K562 (cell line): ENCODE data around the gene NT5C1A. TPM values are rescaled to one million over a fixed set of nuclear protein-coding genes. Genes with fewer than 3 reads are reported as not detected.
A peak's percentile ranks its signal among the peaks of the same experiment; 100 is the strongest.

ENCODE experiments used
- ATAC-seq: fragments of 200-7000 bp; cut with Tn5 transposase; 3 replicates; pipeline ENCODE4 v1.9.1; 2020; ENCODE audit warnings: moderate library complexity
- BruUV-seq: library from RNA; stranded (reverse); fragments of 400-500 nt; replicated peaks from 2 replicates; lab custom pipeline; 2021; lab: Mats Ljungman, UMichigan
- CTCF ChIA-PET: fragments of 300-600 bp; formaldehyde crosslinking; extraction: SDS; loops from one replicate; lab custom pipeline; 2021; ENCODE audit warnings: low intra/inter-chr PET ratio; lab: Yijun Ruan, JAX
- POLR2A ChIA-PET: fragments of 300-600, 350-650 bp; sonication (Branson Sonifier 250); formaldehyde crosslinking; extraction: SDS; loops from one replicate; lab custom pipeline; 2021; ENCODE audit warnings: antibody characterized with exemption, inconsistent platforms; lab: Yijun Ruan, JAX
- DNase-seq, 4 experiments: peaks; one replicate each; pipeline versions ENCODE4 v3.0.0 to v3.0.0-alpha.2; 2011 to 2018; ENCODE audit warnings: low spot score in 3 of 4, mixed read lengths in 3 of 4; ENCODE audit errors: extremely low read depth in 1 of 4
- FAIRE-seq: peaks from 2 replicates; lab custom pipeline; 2011; peaks lifted over from hg19 to GRCh38; lab: Jason Lieb, UNC
- H2AFZ ChIP-seq: 2 replicates; pipeline ENCODE4 v1.6.0; 2011; ENCODE audit warnings: low read depth, low read length, control low read depth, inconsistent platforms
- H3K27ac ChIP-seq: fragments of 200-600 bp; 3 replicates; pipeline ENCODE4 v1.8.0; 2011; ENCODE audit warnings: low read depth, mild to moderate bottlenecking, control low read depth, inconsistent platforms, low read length, moderate library complexity, mixed read lengths; ENCODE audit errors: extremely low read depth
- H3K27me3 ChIP-seq, 2 experiments: fragments of 300-600 bp in 1 of 2; 2 replicates in 1 of 2; 3 replicates in 1 of 2; pipeline versions ENCODE4 v1.6.0 to v1.8.0; 2011; ENCODE audit warnings: inconsistent platforms in 2 of 2, low read length in 2 of 2, mild to moderate bottlenecking in 1 of 2, mixed read lengths in 1 of 2, moderate library complexity in 1 of 2; ENCODE audit not compliant: control insufficient read depth in 2 of 2, insufficient read depth in 2 of 2
- H3K36me3 ChIP-seq: fragments of 300-600 bp; 3 replicates; pipeline ENCODE4 v1.8.0; 2011; ENCODE audit warnings: mild to moderate bottlenecking, low read length, inconsistent platforms; ENCODE audit not compliant: control insufficient read depth, insufficient read depth
- H3K4me1 ChIP-seq, 2 experiments: fragments of 200-600 bp in 1 of 2; replicated peaks in 1 of 2; 2 replicates in 1 of 2; 3 replicates in 1 of 2; pipeline versions ENCODE4 v1.5.1 to v1.8.0; 2011; ENCODE audit warnings: inconsistent platforms in 2 of 2, low read length in 2 of 2, mild to moderate bottlenecking in 1 of 2, mixed read lengths in 1 of 2, moderate library complexity in 1 of 2; ENCODE audit not compliant: control insufficient read depth in 2 of 2, insufficient read depth in 2 of 2
- H3K4me2 ChIP-seq: 2 replicates; pipeline ENCODE4 v1.6.1; 2011; ENCODE audit warnings: low read length, control low read depth, inconsistent platforms, mixed read lengths; ENCODE audit not compliant: insufficient read depth
- H3K4me3 ChIP-seq: fragments of 200-600 bp; sonication (generic), shearing (Covaris generic); 2 replicates; pipeline ENCODE4 v1.5.1; 2016; ENCODE audit warnings: control low read depth, inconsistent platforms
- H3K79me2 ChIP-seq: fragments of 200-600 bp; 3 replicates; pipeline ENCODE4 v1.8.0; 2011; ENCODE audit warnings: low read length, inconsistent platforms; ENCODE audit not compliant: control insufficient read depth, insufficient read depth
- H3K9ac ChIP-seq, 2 experiments: 2 replicates each; pipeline versions ENCODE4 v1.6.0 to v1.6.1; 2011; ENCODE audit warnings: low read depth in 2 of 2, low read length in 2 of 2, control low read depth in 1 of 2, inconsistent platforms in 1 of 2, mild to moderate bottlenecking in 1 of 2, mixed read lengths in 1 of 2; ENCODE audit not compliant: insufficient read depth in 1 of 2
- H3K9me1 ChIP-seq: one replicate; pipeline ENCODE4 v1.6.0; 2011; ENCODE audit warnings: inconsistent platforms, mild to moderate bottlenecking, low read length, moderate library complexity; ENCODE audit not compliant: control insufficient read depth, insufficient read depth
- H3K9me3 ChIP-seq: replicated peaks from 2 replicates; pipeline ENCODE4 v1.5.1; 2011; ENCODE audit warnings: low read depth, low read length, inconsistent platforms; ENCODE audit not compliant: control insufficient read depth, insufficient read depth
- H4K20me1 ChIP-seq: replicated peaks from 2 replicates; pipeline ENCODE4 v1.6.1; 2011; ENCODE audit warnings: low read length, inconsistent platforms, mixed read lengths; ENCODE audit not compliant: control insufficient read depth, insufficient read depth
- FOXO4 ChIP-seq: fragments of 450-650 bp; formaldehyde crosslinking; IDR thresholded peaks from 2 replicates; pipeline ENCODE4 v1.4.0; 2020; ENCODE audit warnings: mild to moderate bottlenecking, moderate library complexity
- MEIS2 ChIP-seq: fragments of 450-650 bp; IDR thresholded peaks from 2 replicates; pipeline ENCODE4 v1.6.1; 2014; ENCODE audit warnings: mild to moderate bottlenecking; ENCODE audit not compliant: partially characterized antibody
- PTTG1 ChIP-seq: fragments of 450-650 bp; IDR thresholded peaks from 2 replicates; pipeline ENCODE4 v1.6.1; 2016; ENCODE audit warnings: low read depth, mild to moderate bottlenecking, missing genetic modification characterization, missing compliant biosample characterization
- WGBS: fragments of 100-300 bp; shearing (Covaris generic); methylation state at CpG from one replicate; pipeline ENCODE4 v1.1.6; 2016; ENCODE audit warnings: low coverage, mixed read lengths; ENCODE audit not compliant: insufficient coverage; ENCODE audit errors: missing lambda C conversion rate; 5-methylcytosine and 5-hydroxymethylcytosine counted together
- in situ Hi-C: fragments of 300-500 bp; cut with MboI; formaldehyde crosslinking; loops from 4 replicates; pipeline ENCODE4 v1.15.0; 2018; ENCODE audit warnings: inconsistent platforms, mixed read lengths
- intact Hi-C: fragments of 100-400 bp; cut with micrococcal nuclease; formaldehyde crosslinking; loops from 2 replicates; pipeline ENCODE4 v1.14.2; 2022
- polyA plus RNA-seq, 8 experiments: library from polyadenylated mRNA; depleted of rRNA in 4 of 8; stranded (reverse) in 5 of 8; unstranded in 3 of 8; fragments of >200 nt; fragmentation: Nextera tagmentation in 2 of 8; fragmentation: Illumina TruSeq in 1 of 8; extraction: Ambion mirVana in 2 of 8; extraction: Trizol in 1 of 8; gene quantifications; 2 replicates each; pipeline versions ENCODE4 v1.2.1 to v1.2.3, GENCODE V29; 2011 to 2014; ENCODE audit warnings: inconsistent platforms in 1 of 8, missing spikeins in 1 of 8
- total RNA-seq, 7 experiments: library from RNA; depleted of rRNA in 6 of 7; stranded (reverse); fragments of >200 nt in 6 of 7; fragmentation: Illumina TruSeq in 2 of 7; extraction: Trizol in 2 of 7; gene quantifications; 2 replicates each; pipeline versions ENCODE4 v1.2.1 to v1.2.3, GENCODE V29; 2011 to 2021; ENCODE audit warnings: low replicate concordance in 1 of 7

NT5C1A gene
- total and polyA plus RNA-seq, 9 of the 15 experiments (the other 6 are each of a cell fraction or from before 2014, with no cell fraction given) = not detected

- Histone ChIP-seq H3K4me3 (no peak overlapping the region), H3K79me2 (no peaks in the 10 kb centered on the region), H4K20me1 (no peaks in the 10 kb centered on the region), H3K9ac (no peak overlapping the region), H3K9me1 (no peaks in the 10 kb centered on the region), H3K27ac (no peak overlapping the region), H3K9me3 (no peaks in the 10 kb centered on the region), H3K27me3 (peaks cover 0 to 3% of the 10 kb centered on the region in 2 experiments; a peak in 1 of 5 replicates)
- in situ Hi-C loops = no loop called here
- ATAC-seq = no peak
- intact Hi-C loops = loop anchor here (10.0 kb wide), 1 partner anchor 609 kb away; no protein-coding TSS in a partner anchor
- TF ChIP-seq FOXO4 (CRISPR knock-in tag) = no peak
- no peak for TF ChIP-seq PTTG1 (tag)
- TF ChIP-seq MEIS2 = peak; percentile 47
- TF ChIP-seq, all 486 proteins: peak for 1
- no peak for FAIRE-seq
- no peaks in the 10 kb centered on the region for H3K36me3 ChIP-seq
- H2AFZ ChIP-seq = no peak overlapping the region
- POLR2A ChIA-PET = interaction anchor here (0.6 kb wide), 1 partner anchor 112 kb away, joined by 3 read pairs; no protein-coding TSS in a partner anchor
- WGBS = 90% methylated on average over 5 of the region's 5 CpGs
- CTCF ChIA-PET = no interaction called here
- DNase-seq = no peak
- no peak overlapping the region for H3K4me2 ChIP-seq
- H3K4me1 ChIP-seq = peaks cover 22 to 24% of the 10 kb centered on the region in 2 experiments; a peak in 4 of 5 replicates
- BruUV-seq = no TSS peak
These were observed 41.6 kb upstream of the NT5C1A start for GRCh38 chr1:39713557-39713956.
